Muscle layer of colon (tissue), 2 donors: ENCODE data around the gene BRD1.

ENCODE experiments used
- H3K27ac ChIP-seq: one replicate; pipeline ENCODE4 v1.7.0; 2013; ENCODE audit warnings: low read depth, mild to moderate bottlenecking, low read length, moderate library complexity
- H3K27me3 ChIP-seq, 2 donors: one replicate each; pipeline ENCODE4 v1.7.0; 2013; ENCODE audit warnings: low read length in 2 of 2, mild to moderate bottlenecking in 2 of 2; ENCODE audit not compliant: insufficient read depth in 2 of 2, control insufficient read depth in 1 of 2
- H3K36me3 ChIP-seq: one replicate; pipeline ENCODE4 v1.7.0; 2013; ENCODE audit warnings: mild to moderate bottlenecking, low read length; ENCODE audit not compliant: insufficient read depth
- H3K4me1 ChIP-seq: one replicate; pipeline ENCODE4 v1.7.0; 2013; ENCODE audit warnings: mild to moderate bottlenecking, low read length; ENCODE audit not compliant: insufficient read depth
- H3K4me3 ChIP-seq, 2 donors: one replicate each; pipeline ENCODE4 v1.7.0; 2013; ENCODE audit warnings: low read length in 2 of 2, low read depth in 1 of 2, mild to moderate bottlenecking in 1 of 2, moderate library complexity in 1 of 2
- H3K9ac ChIP-seq: one replicate; pipeline ENCODE4 v1.7.0; 2013; ENCODE audit warnings: low read length
- H3K9me3 ChIP-seq: one replicate; pipeline ENCODE4 v1.7.0; 2013; ENCODE audit warnings: mild to moderate bottlenecking, low read length
- donor health status: abdominal sarcoma.
- donor health status: Adenocarcinoma of cecum.

BRD1 gene

DNA sequence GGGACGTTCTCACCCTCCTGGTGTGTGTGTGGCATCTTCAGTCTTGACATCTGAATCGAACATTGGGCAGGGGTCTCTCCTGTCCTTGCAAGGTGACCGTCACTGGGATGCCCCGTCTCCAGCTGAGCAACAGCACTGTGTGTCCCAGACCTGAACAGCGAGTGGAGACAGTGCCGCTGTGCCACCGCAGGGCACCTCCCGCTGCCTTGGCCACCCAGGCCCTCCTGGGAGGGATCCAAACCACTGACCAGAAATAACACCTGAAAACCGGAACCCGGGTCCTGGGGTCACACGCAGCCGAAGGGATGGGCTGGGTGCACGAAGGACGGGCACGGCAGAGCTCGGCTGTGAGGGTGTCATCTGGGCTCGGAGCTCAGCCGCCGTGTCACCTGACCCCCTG, 102.2 kb downstream of the BRD1 start:
- Histone ChIP-seq H3K27me3 (peaks cover 6 to 39% of the 10 kb centered on the region in 2 donors), H3K9ac (no peak overlapping the region), H3K36me3 (no peaks in the 10 kb centered on the region), H3K9me3 (peaks cover 4% of the 10 kb centered on the region), H3K27ac (no peak overlapping the region), H3K4me1 (no peaks in the 10 kb centered on the region), H3K4me3 (no peak overlapping the region)

DNA sequence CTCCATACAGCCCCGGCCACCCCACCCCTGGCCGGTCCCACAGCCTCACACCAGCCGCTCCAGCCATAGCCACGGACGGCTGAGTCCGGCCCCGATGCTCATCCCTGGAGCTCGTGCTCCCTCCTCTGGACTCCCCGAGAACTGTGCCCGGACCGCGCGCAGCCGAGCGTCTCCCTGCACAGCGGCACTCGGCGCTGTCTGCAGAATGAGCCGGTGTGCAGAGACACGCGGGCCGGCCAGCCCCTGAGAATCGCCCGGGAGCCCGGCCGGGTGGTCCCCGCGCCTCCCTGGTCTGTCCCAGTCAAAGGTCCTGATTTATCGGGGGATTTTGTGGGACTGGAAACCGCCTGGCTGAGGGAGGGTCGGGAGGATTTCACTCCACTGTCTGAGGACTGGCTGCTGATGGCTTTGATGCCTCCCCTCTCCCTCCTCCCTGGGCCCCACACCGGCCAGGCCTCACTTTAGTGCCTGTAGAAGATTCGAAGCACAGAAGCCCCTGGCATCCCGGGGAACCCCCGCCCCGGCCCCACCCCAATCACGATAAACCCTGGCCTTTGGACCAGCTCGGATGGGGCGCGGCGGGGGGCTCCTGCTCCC, 102.7 kb downstream of the BRD1 start:
- Histone ChIP-seq H3K27ac (no peak overlapping the region), H3K4me3 (no peak overlapping the region), H3K27me3 (peaks cover 6 to 39% of the 10 kb centered on the region in 2 donors), H3K4me1 (no peaks in the 10 kb centered on the region), H3K9ac (no peak overlapping the region), H3K9me3 (peaks cover 4% of the 10 kb centered on the region), H3K36me3 (no peaks in the 10 kb centered on the region)

DNA sequence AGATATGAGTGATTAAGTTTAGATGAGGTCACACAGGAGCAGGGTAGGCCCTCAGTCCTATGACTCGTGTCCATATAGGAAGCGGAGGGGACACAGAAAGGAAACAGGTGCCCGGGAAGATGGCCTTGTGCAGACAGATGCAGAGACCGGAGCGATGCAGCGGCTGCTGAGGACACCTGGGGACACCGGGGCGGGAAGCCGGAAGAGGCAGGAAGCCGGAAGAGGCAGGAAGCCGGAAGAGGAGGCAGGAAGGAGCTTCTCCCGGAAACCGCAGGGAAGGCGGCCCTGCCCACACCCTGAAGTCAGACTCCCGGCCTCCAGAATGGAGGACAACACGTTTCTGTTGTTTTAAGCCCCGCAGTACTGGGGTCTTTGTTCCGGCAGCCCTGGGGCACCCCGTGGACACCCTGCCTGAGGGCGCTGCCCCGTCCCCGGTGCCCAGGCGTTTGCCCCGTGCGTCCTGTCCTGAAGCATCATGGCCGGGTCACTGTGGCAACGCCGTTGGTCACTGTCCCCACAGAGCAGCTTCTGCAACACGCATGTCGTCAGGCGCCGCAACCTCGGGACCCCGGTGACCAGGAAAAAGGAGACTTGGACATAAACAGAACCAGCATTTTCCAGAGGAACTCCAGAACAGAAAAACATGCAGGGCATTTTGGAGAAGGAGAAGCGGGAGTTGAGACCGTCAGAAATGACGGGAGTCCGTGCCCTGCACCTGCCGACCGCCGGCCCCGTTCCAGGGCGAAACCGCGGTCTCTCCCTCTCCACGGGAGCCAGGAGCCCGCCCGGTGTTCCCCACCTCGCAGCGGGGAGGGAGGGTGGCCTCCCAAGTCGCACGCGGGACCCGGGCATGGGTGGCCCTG, 103.4 kb downstream of the BRD1 start:
- Histone ChIP-seq H3K9ac (no peak overlapping the region), H3K4me3 (no peak overlapping the region), H3K9me3 (peaks cover 4% of the 10 kb centered on the region), H3K27me3 (peaks cover 6 to 39% of the 10 kb centered on the region in 2 donors), H3K36me3 (no peaks in the 10 kb centered on the region), H3K27ac (no peak overlapping the region), H3K4me1 (no peaks in the 10 kb centered on the region)

DNA sequence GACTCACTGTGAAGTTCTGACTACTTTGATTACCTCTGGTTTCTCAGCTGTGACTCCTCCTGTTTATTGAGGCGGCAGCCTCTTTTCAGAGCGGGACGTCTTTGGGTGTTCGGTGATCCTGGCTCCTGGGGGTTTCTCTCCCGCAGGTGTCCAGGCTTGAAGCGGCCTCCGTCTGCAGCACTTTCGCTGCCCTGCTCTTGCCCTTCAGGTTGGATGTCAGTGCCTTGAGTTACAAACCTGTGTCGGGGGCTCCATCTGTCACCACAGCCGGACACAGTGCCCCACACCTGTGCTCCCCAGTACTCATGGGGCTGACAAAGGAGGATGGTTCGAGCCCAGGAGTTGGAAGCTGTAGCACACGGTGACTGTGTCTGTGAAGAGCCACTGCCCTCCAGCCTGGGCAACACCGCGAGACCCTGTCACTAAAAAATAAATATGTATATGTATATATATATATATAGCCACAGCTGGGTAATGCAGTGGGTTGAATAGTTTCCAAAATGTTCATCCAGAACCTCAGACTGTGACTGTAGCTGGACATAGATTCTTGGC, 104.1 kb downstream of the BRD1 start:
- no peak overlapping the region for H3K4me3 ChIP-seq
- no peak overlapping the region for H3K9ac ChIP-seq
- H3K4me1 ChIP-seq = no peaks in the 10 kb centered on the region
- H3K9me3 ChIP-seq = peaks cover 4% of the 10 kb centered on the region
- no peak overlapping the region for H3K27ac ChIP-seq
- H3K27me3 ChIP-seq = peaks cover 6 to 39% of the 10 kb centered on the region in 2 donors
- no peaks in the 10 kb centered on the region for H3K36me3 ChIP-seq
